ENCODE measurements around the gene TMEM144.

DNA sequence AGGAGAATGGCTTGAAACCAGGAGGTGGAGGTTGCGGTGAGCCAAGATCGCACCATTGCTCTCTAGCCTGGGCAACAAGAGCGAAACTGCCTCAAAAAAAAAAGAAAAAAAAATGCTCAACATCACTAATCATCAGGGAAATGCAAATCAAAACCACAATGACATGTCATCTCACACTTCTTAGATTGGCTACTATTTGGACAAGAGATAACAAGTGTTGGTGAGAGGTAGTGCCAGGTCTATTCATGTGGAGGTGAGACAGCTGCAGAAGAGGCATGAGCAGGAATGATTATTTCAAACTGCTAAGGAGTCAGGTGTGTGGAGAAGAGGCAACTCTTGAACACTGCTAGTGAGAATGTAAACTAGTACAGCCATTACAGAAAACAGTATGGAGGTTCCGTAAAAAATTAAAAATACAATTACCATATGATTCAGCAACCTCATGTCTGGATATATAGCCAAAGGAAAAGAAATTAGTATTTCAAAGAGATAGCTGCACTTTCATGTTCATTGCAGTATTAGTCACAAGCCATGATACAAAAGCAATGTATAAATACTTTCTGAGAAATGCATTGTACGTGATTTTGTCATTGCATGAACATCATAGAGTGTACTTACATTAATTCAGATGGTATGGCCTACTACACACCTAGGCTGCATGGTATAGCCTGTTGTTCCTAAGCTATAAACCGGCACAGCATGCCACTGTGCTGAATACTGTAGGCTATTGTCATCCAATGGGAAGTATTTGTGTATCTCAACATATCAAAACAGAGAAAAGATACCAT, 75.3 kb downstream of the TMEM144 start:
- TF ChIP-seq, protein P1, sequence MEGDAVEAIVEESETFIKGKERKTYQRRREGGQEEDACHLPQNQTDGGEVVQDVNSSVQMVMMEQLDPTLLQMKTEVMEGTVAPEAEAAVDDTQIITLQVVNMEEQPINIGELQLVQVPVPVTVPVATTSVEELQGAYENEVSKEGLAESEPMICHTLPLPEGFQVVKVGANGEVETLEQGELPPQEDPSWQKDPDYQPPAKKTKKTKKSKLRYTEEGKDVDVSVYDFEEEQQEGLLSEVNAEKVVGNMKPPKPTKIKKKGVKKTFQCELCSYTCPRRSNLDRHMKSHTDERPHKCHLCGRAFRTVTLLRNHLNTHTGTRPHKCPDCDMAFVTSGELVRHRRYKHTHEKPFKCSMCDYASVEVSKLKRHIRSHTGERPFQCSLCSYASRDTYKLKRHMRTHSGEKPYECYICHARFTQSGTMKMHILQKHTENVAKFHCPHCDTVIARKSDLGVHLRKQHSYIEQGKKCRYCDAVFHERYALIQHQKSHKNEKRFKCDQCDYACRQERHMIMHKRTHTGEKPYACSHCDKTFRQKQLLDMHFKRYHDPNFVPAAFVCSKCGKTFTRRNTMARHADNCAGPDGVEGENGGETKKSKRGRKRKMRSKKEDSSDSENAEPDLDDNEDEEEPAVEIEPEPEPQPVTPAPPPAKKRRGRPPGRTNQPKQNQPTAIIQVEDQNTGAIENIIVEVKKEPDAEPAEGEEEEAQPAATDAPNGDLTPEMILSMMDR (IDR thresholded peaks at IDR 0.05; ENCODE audit: low read depth, low read length, missing input control) = no peak
- TF ChIP-seq, protein P2, sequence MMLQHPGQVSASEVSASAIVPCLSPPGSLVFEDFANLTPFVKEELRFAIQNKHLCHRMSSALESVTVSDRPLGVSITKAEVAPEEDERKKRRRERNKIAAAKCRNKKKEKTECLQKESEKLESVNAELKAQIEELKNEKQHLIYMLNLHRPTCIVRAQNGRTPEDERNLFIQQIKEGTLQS (IDR thresholded peaks at IDR 0.05) = no peak
- TF ChIP-seq NR2F2 (IDR thresholded peaks at IDR 0.05) = no peak
- no peak for TF ChIP-seq YY1 (IDR thresholded peaks at IDR 0.05)
- TF ChIP-seq JUND (IDR thresholded peaks at IDR 0.05) = no peak
- TF ChIP-seq, protein P3, sequence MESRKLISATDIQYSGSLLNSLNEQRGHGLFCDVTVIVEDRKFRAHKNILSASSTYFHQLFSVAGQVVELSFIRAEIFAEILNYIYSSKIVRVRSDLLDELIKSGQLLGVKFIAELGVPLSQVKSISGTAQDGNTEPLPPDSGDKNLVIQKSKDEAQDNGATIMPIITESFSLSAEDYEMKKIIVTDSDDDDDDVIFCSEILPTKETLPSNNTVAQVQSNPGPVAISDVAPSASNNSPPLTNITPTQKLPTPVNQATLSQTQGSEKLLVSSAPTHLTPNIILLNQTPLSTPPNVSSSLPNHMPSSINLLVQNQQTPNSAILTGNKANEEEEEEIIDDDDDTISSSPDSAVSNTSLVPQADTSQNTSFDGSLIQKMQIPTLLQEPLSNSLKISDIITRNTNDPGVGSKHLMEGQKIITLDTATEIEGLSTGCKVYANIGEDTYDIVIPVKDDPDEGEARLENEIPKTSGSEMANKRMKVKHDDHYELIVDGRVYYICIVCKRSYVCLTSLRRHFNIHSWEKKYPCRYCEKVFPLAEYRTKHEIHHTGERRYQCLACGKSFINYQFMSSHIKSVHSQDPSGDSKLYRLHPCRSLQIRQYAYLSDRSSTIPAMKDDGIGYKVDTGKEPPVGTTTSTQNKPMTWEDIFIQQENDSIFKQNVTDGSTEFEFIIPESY (IDR thresholded peaks at IDR 0.05) = no peak
- no peak for TF ChIP-seq SP1 (IDR thresholded peaks at IDR 0.05)
- TF ChIP-seq GABPA (IDR thresholded peaks at IDR 0.05 in 1 of 2, conservative IDR thresholded peaks at IDR 0.05 in 1 of 2) = no peak
- TF ChIP-seq, protein P4, sequence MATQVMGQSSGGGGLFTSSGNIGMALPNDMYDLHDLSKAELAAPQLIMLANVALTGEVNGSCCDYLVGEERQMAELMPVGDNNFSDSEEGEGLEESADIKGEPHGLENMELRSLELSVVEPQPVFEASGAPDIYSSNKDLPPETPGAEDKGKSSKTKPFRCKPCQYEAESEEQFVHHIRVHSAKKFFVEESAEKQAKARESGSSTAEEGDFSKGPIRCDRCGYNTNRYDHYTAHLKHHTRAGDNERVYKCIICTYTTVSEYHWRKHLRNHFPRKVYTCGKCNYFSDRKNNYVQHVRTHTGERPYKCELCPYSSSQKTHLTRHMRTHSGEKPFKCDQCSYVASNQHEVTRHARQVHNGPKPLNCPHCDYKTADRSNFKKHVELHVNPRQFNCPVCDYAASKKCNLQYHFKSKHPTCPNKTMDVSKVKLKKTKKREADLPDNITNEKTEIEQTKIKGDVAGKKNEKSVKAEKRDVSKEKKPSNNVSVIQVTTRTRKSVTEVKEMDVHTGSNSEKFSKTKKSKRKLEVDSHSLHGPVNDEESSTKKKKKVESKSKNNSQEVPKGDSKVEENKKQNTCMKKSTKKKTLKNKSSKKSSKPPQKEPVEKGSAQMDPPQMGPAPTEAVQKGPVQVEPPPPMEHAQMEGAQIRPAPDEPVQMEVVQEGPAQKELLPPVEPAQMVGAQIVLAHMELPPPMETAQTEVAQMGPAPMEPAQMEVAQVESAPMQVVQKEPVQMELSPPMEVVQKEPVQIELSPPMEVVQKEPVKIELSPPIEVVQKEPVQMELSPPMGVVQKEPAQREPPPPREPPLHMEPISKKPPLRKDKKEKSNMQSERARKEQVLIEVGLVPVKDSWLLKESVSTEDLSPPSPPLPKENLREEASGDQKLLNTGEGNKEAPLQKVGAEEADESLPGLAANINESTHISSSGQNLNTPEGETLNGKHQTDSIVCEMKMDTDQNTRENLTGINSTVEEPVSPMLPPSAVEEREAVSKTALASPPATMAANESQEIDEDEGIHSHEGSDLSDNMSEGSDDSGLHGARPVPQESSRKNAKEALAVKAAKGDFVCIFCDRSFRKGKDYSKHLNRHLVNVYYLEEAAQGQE (IDR thresholded peaks at IDR 0.05) = no peak
- TF ChIP-seq, protein P5, sequence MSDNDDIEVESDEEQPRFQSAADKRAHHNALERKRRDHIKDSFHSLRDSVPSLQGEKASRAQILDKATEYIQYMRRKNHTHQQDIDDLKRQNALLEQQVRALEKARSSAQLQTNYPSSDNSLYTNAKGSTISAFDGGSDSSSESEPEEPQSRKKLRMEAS (IDR thresholded peaks at IDR 0.05) = no peak
- TF ChIP-seq FOXA2 (IDR thresholded peaks at IDR 0.05) = no peak

Measured in liver (tissue), 3 donors.